ENCODE measurements around the gene DISC1.
"Not testable (repeated sequence)": the region's sequence is repeated elsewhere in the genome, so short reads cannot be mapped to it uniquely, and the experiment has no call there.

DISC1 gene

GRCh38 chr1:231668826-231669225 is 42.2 kb downstream of the DISC1 start:
- DNase-seq (ENCODE audit: low spot score), result no peak

GRCh38 chr1:231669864-231670621 is 43.5 kb downstream of the DISC1 start:
- DNase-seq (ENCODE audit: low spot score), result not testable (repeated sequence)

- no peak for DNase-seq (ENCODE audit: low spot score)
These were observed 44.2 kb downstream of the DISC1 start for GRCh38 chr1:231670755-231671154.

GRCh38 chr1:231674575-231674974 is 48.0 kb downstream of the DISC1 start:
- no peak for DNase-seq (ENCODE audit: low spot score)

GRCh38 chr1:231676487-231676886 is 49.9 kb downstream of the DISC1 start:
- no peak for DNase-seq (ENCODE audit: low spot score)

GRCh38 chr1:231677442-231677841 is 50.9 kb downstream of the DISC1 start:
- no peak for DNase-seq (ENCODE audit: low spot score)

- no peak for DNase-seq (ENCODE audit: low spot score)
These were observed 51.4 kb downstream of the DISC1 start for GRCh38 chr1:231678011-231678432.

GRCh38 chr1:231679109-231679508 is 52.5 kb downstream of the DISC1 start:
- no peak for DNase-seq (ENCODE audit: low spot score)

GRCh38 chr1:231681006-231681405 is 54.4 kb downstream of the DISC1 start:
- DNase-seq (ENCODE audit: low spot score), result no peak

GRCh38 chr1:231682779-231683178 is 56.2 kb downstream of the DISC1 start:
- no peak for DNase-seq (ENCODE audit: low spot score)

- no peak for DNase-seq (ENCODE audit: low spot score)
These were observed 57.0 kb downstream of the DISC1 start for GRCh38 chr1:231683439-231684165.

- DNase-seq (ENCODE audit: low spot score), result no peak
These were observed 58.0 kb downstream of the DISC1 start for GRCh38 chr1:231684356-231685244.

GRCh38 chr1:231686384-231686783 is 59.8 kb downstream of the DISC1 start:
- DNase-seq (ENCODE audit: low spot score), result no peak

- no peak for DNase-seq (ENCODE audit: low spot score)
These were observed 62.4 kb downstream of the DISC1 start for GRCh38 chr1:231688989-231689388.

- no peak for DNase-seq (ENCODE audit: low spot score)
These were observed 63.5 kb downstream of the DISC1 start for GRCh38 chr1:231690059-231690458.

GRCh38 chr1:231691618-231692259 is 65.1 kb downstream of the DISC1 start:
- peak; percentile 58 for DNase-seq (ENCODE audit: low spot score)

GRCh38 chr1:231693361-231694074 is 66.9 kb downstream of the DISC1 start:
- DNase-seq (ENCODE audit: low spot score), result no peak

GRCh38 chr1:231694075-231694431 is 67.5 kb downstream of the DISC1 start:
- peak; percentile 49 for DNase-seq (ENCODE audit: low spot score)

- no peak for DNase-seq (ENCODE audit: low spot score)
These were observed 68.0 kb downstream of the DISC1 start for GRCh38 chr1:231694465-231695077.

- DNase-seq (ENCODE audit: low spot score), result peak; percentile 69
These were observed 69.1 kb downstream of the DISC1 start for GRCh38 chr1:231695439-231696255.

Measured in putamen (tissue), 1 donor.